Mesothelial cell of epicardium (in vitro differentiated cells): ENCODE results near the gene KCNT1. TPM values are rescaled to one million over a fixed set of nuclear protein-coding genes. Genes with fewer than 3 reads are reported as not detected.

Experiments used
- DNase-seq, 2 experiments: peaks; one replicate each; pipeline ENCODE4 v3.0.0; 2021; ENCODE audit warnings: low spot score in 2 of 2; ENCODE audit not compliant: unreplicated experiment in 2 of 2
- H3K27ac Mint-ChIP-seq: 2 replicates; pipeline ENCODE4 v1.8.0; 2021; ENCODE audit warnings: mixed read lengths
- H3K27me3 Mint-ChIP-seq: 2 replicates; pipeline ENCODE4 v1.8.0; 2021; ENCODE audit warnings: low read depth, mixed read lengths
- H3K36me3 Mint-ChIP-seq: 2 replicates; pipeline ENCODE4 v1.8.0; 2021; ENCODE audit warnings: mixed read lengths
- H3K4me1 Mint-ChIP-seq: 2 replicates; pipeline ENCODE4 v1.8.0; 2021; ENCODE audit warnings: mixed read lengths
- H3K4me3 Mint-ChIP-seq: 2 replicates; pipeline ENCODE4 v1.8.0; 2021; ENCODE audit warnings: mild to moderate bottlenecking, moderate library complexity, mixed read lengths
- H3K9me3 Mint-ChIP-seq: 2 replicates; pipeline ENCODE4 v1.8.0; 2021; ENCODE audit warnings: mixed read lengths
- total RNA-seq: library from RNA; stranded (reverse); gene quantifications from 3 replicates; pipeline ENCODE4 v1.2.1, GENCODE V29; 2021
- TF ChIP-seq, protein P1 (sequence below): fragments of 200-600 bp; sonication (generic); IDR thresholded peaks from one replicate; pipeline ENCODE4 v1.5.0; 2021; ENCODE audit warnings: antibody characterized with exemption; ENCODE audit not compliant: unreplicated experiment

The KCNT1 gene
- total RNA-seq, 1 donor from 2014 or later = not detected

GRCh38 chr9:135719472-135719871 is 17.5 kb downstream of the KCNT1 start:
- Mint-ChIP-seq H3K9me3 (no peaks in the 10 kb centered on the region), H3K4me3 (no peak overlapping the region)

GRCh38 chr9:135722365-135722764 is 20.4 kb downstream of the KCNT1 start:
- no peak overlapping the region for H3K4me3 Mint-ChIP-seq
- H3K4me1 Mint-ChIP-seq = peaks cover 3% of the 10 kb centered on the region
- H3K36me3 Mint-ChIP-seq = no peaks in the 10 kb centered on the region
- H3K27ac Mint-ChIP-seq = no peak overlapping the region
- no peaks in the 10 kb centered on the region for H3K9me3 Mint-ChIP-seq
- peaks cover 17% of the 10 kb centered on the region for H3K27me3 Mint-ChIP-seq
- no peak for DNase-seq
- TF ChIP-seq, protein P1, sequence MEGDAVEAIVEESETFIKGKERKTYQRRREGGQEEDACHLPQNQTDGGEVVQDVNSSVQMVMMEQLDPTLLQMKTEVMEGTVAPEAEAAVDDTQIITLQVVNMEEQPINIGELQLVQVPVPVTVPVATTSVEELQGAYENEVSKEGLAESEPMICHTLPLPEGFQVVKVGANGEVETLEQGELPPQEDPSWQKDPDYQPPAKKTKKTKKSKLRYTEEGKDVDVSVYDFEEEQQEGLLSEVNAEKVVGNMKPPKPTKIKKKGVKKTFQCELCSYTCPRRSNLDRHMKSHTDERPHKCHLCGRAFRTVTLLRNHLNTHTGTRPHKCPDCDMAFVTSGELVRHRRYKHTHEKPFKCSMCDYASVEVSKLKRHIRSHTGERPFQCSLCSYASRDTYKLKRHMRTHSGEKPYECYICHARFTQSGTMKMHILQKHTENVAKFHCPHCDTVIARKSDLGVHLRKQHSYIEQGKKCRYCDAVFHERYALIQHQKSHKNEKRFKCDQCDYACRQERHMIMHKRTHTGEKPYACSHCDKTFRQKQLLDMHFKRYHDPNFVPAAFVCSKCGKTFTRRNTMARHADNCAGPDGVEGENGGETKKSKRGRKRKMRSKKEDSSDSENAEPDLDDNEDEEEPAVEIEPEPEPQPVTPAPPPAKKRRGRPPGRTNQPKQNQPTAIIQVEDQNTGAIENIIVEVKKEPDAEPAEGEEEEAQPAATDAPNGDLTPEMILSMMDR = no peak

More at GRCh38 chr9:135719472-135719871, 17.5 kb downstream of the KCNT1 start:
- Mint-ChIP-seq H3K4me1 (no peaks in the 10 kb centered on the region), H3K27me3 (peaks cover 41% of the 10 kb centered on the region), H3K27ac (no peak overlapping the region), H3K36me3 (no peaks in the 10 kb centered on the region)
- TF ChIP-seq, protein P1 = no peak
- DNase-seq = no peak

DNA sequence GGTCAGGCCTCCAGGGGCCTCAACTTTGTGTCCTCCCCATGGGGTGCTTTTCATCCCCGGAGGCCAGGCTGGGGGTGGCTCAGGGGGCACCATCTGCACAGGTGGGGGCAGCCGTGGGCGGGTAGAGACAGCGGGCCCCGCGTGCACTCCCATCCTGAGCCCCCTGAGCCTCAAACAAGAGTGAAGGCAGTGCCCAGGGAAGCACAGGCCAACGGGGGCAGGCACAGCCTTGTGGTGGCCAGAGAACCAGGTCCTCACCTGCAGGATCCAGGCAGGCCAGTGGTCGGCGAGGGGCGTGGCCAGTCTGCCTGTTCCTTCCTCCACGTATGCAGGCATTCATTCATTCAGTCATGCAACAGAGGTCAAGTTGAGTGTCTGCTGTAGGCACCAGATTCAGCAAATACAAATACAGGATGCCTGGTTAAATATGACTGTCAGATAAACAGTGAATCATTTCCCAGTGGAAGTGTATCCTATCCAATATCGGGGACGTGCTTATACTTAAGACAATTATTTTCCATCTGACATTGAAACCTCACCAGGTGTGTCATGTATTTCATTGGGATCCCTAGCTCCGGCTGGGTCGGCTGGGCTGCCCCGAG is 22.3 kb downstream of the KCNT1 start:
- Mint-ChIP-seq H3K27ac (no peak overlapping the region), H3K9me3 (no peaks in the 10 kb centered on the region), H3K4me3 (no peak overlapping the region), H3K36me3 (no peaks in the 10 kb centered on the region), H3K27me3 (peaks cover 18% of the 10 kb centered on the region), H3K4me1 (peaks cover 3% of the 10 kb centered on the region)
- no peak for DNase-seq
- TF ChIP-seq, protein P1 = no peak

- Mint-ChIP-seq H3K27ac (no peak overlapping the region), H3K36me3 (no peaks in the 10 kb centered on the region), H3K4me1 (peaks cover 3% of the 10 kb centered on the region), H3K4me3 (no peak overlapping the region), H3K9me3 (peaks cover 7% of the 10 kb centered on the region), H3K27me3 (peaks cover 26% of the 10 kb centered on the region)
- TF ChIP-seq, protein P1 = no peak
- DNase-seq = no peak
Observed at GRCh38 chr9:135726138-135726853, 24.3 kb downstream of the KCNT1 start.

- no peak for DNase-seq
- H3K27me3 Mint-ChIP-seq = peaks cover 25% of the 10 kb centered on the region
- H3K4me1 Mint-ChIP-seq = peaks cover 3% of the 10 kb centered on the region
- peaks cover 13% of the 10 kb centered on the region for H3K9me3 Mint-ChIP-seq
- no peak overlapping the region for H3K27ac Mint-ChIP-seq
- no peaks in the 10 kb centered on the region for H3K36me3 Mint-ChIP-seq
- TF ChIP-seq, protein P1 = no peak
- no peak overlapping the region for H3K4me3 Mint-ChIP-seq
Observed at GRCh38 chr9:135727257-135727875, 25.4 kb downstream of the KCNT1 start.
